HG03457 (cell line): Measurements from ENCODE around the gene COPS6.

Source experiments
- ATAC-seq: cut with Tn5 transposase; IDR thresholded peaks from one replicate; pipeline ENCODE4 v1.9.1; 2021; ENCODE audit warnings: moderate number of reproducible peaks; ENCODE audit not compliant: unreplicated experiment

The COPS6 gene

DNA sequence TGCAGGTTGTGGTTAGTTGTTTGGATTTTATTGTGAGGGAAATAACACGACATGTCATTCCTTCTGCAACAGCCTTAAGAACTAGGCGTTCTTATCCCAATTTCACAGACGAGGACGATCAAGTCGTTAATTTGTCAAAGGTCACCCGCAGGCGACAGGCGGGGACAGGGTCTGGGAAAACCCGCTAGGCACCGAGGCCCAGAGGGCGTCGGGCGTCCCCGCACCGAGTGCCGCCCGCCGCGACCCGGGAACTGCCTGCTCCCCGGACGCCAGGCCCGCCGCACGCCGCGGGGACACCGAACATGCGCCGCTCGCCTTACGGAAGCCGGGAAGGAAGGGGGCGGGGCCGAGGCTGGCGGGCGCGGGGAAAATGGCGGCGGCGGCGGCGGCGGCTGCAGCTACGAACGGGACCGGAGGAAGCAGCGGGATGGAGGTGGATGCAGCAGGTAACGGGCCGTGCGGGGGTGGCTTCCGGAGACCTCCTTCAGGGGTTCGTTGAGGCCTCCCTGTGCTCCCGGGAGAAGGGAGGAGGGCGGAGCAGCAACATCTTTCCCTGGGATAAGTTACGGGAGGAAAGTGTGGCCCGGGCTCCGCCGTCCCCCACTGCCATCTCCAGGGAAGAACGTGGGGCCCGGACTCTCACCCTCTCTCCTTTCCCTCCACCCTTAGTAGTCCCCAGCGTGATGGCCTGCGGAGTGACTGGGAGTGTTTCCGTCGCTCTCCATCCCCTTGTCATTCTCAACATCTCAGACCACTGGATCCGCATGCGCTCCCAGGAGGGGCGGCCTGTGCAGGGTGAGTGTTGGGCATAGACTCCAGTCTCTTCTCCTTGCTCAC is at the start of gene COPS6:
TSS of gene COPS6 (plus strand) at position 349 of the 837 bp plus-strand sequence. CDS start at position 371, 22 bp downstream.
- no peak for ATAC-seq

DNA sequence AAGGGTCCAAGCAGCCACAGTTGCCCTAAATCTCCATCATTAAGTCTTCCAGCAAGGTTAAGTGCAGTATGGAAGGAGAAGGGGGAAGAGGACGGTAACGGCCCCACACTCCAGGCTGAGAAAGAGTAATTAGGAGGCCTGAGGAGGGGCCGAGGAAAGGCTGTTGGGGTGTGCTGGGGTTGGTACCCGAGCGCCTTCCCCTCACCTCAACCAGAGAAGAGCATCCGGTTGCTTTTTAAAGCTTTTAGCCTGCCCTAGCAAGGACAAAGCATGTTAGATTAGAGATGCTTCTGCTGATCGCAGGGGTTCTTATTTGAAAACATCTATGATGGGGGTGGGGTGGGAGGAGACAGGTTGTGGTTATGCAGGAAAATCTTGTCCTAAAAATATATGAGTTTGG is 48.2 kb upstream of the COPS6 start:
- no peak for ATAC-seq

GRCh38 chr7:100044718-100045117 is 44.1 kb upstream of the COPS6 start:
- no peak for ATAC-seq

DNA sequence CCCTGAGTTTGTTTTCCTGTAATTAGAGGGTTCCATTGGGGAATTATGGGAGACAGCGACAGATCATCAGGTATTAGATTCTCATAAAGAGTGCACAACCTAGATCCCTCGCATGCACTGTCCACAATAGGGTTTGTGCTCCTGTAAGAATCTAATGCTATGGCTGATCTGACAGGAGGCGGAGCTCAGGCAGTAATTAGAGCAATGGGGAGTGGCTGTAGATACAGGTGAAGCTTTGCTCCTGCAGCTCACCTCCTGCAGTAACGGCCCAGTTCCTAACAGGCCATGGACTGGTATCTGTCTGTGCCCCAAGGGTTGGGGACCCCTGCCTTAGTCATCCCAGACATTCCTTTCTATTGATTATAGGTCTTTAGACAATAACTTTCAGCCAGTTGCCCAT is 40.1 kb upstream of the COPS6 start:
- no peak for ATAC-seq

DNA sequence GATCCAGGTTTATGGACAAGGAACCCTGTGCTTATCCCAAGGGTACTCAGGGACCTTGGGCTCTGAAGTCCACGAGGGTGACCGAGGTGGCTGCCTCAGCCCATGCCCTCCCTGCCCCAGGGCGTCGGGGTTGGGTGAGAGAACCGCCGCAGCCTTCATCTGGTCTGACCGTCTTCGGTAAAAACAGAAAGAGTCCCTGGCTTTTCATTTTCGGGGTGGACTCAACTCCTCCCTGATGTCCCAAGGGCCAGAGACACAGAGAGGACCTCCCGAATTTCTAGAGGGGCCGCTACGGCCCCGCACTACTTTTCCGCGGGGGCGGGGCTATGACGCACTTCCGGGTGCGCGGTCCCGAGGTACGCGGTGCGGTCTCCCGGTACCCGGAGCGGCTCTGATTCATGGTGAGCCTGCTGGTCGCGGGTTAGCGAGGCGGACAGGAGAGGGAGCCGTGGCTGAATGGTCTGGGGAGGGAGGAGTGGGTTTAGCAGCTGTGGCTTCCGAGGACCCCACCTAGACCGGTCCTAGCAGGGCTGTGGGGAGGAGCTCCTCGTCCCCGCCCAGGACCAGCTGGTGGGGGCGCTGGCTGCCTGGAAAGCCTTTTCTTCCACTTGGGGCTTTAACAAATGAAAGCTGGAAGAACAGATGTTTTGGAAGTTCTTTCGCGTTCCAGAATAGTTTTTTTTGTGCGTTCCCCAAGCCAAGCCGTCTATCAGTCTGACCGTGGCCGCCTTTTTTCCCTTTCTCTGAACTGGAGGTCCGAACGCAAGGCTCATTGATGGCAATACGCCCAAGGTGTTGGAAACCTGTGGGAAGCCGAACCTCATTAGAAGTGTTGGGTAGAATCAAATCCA is 39.1 kb upstream of the COPS6 start, which contains the start of gene ZSCAN21:
TSS of gene ZSCAN21 (plus strand) at position 334 of the 851 bp plus-strand sequence. CDS start 7,233 bp downstream, outside the sequence.
- peak; percentile 48 for ATAC-seq

DNA sequence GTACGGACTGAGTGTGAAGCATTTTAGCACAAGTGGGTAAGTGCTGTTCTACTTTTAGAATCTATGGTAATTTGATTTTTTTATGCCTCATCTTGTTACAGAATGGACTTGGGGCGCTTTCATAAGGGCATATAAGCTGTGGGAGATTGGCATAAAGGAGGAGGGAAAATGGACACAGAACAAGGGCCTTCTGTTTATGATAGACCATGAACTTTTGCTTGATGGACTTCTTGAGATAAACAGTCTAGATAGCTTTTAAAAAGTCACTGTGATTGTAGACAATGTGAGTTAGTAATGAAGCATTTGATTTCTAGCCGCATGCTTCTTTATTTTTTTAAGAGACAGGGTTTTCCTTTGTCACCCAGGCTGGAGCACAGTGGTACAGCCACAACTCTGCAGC is 37.2 kb upstream of the COPS6 start:
- no peak for ATAC-seq

GRCh38 chr7:100053215-100053614 is 35.6 kb upstream of the COPS6 start:
- ATAC-seq = no peak

DNA sequence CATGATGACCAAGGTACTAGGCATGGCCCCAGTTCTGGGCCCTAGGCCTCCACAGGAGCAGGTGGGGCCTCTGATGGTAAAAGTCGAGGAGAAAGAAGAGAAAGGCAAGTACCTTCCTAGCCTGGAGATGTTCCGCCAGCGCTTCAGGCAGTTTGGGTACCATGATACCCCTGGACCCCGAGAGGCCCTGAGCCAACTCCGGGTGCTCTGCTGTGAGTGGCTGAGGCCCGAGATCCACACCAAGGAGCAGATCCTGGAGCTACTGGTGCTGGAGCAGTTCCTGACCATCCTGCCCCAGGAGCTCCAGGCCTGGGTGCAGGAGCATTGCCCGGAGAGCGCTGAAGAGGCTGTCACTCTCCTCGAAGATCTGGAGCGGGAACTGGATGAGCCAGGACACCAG is 31.8 kb upstream of the COPS6 start:
- ATAC-seq = no peak

- no peak for ATAC-seq
Measured at GRCh38 chr7:100059251-100059739, 29.5 kb upstream of the COPS6 start.

GRCh38 chr7:100061518-100062193 is 27.1 kb upstream of the COPS6 start:
- ATAC-seq = no peak

DNA sequence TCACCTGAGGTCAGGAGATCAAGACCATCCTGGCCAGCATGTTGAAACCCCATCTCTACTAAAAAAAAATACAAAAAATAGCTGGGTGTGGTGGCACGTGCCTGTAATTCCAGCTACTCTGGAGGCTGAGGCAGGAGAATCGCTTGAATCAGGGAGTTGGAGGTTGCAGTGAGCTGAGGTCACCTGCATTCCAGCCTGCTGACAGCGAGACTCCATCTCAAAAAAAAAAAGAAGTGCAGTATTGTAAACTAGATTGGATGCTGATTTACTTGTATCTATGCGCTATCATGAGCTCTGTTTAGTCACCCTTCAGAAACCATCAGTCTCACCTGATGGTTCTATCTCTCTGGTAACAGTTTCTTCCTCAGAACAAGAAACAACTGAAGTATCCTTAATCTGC is 25.4 kb upstream of the COPS6 start:
- ATAC-seq = no peak

DNA sequence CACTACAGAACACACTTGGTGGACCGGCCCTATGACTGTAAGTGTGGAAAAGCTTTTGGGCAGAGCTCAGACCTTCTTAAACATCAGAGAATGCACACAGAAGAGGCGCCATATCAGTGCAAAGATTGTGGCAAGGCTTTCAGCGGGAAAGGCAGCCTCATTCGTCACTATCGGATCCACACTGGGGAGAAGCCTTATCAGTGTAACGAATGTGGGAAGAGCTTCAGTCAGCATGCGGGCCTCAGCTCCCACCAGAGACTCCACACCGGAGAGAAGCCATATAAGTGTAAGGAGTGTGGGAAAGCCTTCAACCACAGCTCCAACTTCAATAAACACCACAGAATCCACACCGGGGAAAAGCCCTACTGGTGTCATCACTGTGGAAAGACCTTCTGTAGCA is 24.6 kb upstream of the COPS6 start:
- no peak for ATAC-seq

DNA sequence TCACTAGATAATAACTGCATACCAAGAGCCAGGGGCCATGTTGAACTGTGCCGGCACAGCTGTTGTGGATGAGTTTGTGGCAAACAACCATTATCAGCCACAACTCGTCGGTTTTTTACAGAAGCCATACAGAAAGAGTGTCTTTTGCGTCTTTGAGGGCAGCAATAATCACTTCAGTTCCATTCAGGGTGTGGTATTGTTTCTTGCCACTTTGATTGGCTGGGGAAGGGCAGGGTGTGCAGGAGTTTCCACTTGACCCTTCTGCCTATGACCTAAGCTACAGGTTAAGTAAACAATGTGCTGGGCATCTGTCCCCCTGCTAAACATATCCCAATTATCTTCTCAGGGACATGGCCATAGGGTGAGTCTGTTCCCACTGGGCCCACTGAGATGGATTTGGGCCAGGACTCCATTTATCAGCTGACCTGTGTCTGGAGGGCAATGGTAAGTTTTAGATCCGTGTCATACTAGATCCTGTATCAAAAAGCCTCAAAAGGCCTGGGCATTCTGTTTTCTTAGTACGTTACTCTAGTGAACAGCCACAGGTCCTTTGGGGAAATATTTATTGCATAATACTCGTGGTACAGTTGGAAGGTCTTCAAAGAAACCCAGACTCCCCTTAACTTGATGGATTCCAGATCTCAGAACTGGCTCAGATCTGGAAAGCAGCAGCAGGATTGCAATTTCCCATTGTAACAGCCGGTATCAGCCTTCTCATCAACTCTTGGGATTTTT is 23.1 kb upstream of the COPS6 start:
- ATAC-seq = no peak

- no peak for ATAC-seq
Measured at GRCh38 chr7:100066953-100067352, 21.8 kb upstream of the COPS6 start.

DNA sequence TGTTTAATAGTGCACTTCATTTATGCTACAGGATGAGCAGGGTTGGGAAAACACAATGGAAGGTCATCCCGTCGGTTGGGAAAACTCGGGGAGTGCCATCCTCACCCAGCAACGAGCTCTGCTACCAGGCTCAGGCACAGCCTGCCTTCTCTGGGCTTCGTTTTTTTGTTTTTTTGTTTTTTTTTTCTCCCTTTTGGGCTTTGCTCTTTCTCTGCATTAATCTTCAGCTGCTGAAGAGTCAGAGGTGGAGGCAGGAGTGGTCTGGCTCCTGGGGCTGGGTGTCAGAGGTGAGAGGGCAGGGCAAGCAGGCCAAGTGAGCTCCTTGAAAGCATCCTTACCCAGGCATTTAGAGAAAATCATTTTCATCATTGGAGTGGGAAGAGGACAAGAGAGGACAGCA is 18.8 kb upstream of the COPS6 start:
- no peak for ATAC-seq

DNA sequence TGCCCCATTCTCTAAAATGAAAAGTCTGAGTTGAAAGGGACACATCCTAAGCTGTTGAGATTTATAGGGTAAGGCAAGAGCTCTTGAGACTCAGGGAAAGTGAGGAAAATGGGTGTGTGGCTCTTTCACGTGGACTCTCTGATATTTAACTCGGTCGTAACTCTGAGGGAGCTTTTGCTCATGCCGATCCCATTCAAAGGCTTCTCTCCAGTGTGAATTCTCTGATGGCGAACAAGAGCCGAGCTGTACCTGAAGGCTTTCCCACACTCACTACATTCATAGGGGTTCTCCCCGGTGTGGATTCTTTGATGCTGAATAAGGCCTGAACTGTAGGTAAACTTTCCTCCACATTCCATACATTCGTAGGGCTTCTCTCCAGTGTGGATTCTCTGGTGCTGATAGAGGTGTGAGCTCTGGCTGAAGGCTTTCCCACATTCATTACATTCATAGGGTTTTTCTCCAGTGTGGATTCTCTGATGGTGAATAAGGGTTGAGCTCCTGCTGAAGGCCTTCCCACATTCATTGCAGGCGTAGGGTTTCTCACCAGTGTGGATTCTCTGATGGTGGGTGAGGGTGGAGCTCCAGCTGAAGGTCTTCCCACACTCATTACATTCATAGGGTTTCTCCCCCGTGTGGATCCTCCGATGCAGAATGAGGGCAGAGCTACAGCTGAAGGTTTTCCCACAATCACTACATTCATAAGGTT is 17.6 kb upstream of the COPS6 start:
- no peak for ATAC-seq

DNA sequence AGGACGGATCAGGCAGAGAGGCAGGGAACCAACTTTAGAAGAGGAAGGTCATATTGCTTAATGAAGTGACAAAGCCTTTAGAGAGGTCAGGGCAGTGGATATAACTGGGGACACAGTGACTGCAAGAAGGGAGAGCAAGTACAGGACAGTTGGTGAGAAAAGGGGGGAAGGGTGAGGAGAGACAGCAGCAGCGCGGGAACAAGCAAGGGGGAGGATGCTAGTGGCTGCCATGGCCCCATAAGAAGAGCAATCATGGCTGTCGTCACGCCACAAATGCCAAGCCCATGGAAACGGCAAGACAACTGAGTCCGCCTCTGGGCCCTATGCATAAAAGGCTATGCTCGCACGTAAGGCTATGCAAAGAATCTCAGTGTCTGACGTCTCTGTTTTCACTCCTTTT is 16.3 kb upstream of the COPS6 start:
- ATAC-seq = no peak

GRCh38 chr7:100074841-100075240 is 13.9 kb upstream of the COPS6 start:
- ATAC-seq = no peak

- ATAC-seq = no peak
Measured at GRCh38 chr7:100075418-100075817, 13.4 kb upstream of the COPS6 start.

- no peak for ATAC-seq
Measured at GRCh38 chr7:100077205-100077604, 11.6 kb upstream of the COPS6 start.
